ENCODE measurements around the gene GORASP1.

GORASP1 gene

GRCh38 chr3:39098473-39099000 lies 8.9 kb downstream of the GORASP1 start:
- no peak overlapping the region for H3K27ac Mint-ChIP-seq
- peaks cover 18 to 25% of the 10 kb centered on the region in 2 donors for H3K4me1 Mint-ChIP-seq
- DNase-seq = no peak
- H3K27me3 Mint-ChIP-seq = no peaks in the 10 kb centered on the region
- no peak for ATAC-seq (replicated peaks)
- H3K9me3 Mint-ChIP-seq = no peaks in the 10 kb centered on the region
- H3K36me3 Mint-ChIP-seq = peaks cover 22 to 36% of the 10 kb centered on the region in 2 donors
- H3K4me3 Mint-ChIP-seq = no peak overlapping the region

DNA sequence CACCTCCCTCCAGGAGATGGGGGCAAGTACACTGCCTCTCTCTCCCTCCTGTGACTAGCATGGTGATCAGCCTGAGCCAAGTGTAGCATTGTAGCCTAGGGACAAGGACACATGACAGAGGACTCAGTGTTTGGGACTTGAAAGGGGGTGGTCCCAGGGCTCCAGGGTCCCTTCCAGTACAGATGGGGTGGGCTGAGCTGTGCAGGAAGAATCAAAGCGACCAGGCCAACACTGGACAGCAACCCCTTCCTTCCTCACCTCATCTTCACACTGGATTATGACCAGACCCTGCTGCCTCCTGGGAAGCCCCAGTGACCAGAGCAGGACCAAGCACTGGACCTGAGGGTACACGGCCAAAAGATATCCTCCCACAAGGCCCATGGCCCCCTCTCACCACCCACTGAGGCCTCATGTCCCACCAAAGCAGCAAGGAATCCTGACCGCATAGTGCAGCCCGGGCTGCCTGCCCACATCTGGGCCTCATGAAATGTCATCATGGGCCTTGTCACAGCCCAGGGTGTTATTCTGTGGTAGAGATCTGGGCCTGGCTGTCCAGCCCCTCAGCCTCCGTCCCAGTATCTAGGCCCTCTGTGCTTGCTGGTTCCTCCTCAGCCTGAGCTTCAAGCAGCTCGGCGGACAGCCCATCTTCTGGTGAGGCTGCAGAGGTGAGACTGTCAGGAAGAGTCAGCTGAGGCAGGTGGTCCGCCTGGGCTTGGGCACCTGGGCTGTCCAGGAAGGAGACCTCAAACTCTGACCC lies 9.5 kb downstream of the GORASP1 start:
- Mint-ChIP-seq H3K9me3 (no peaks in the 10 kb centered on the region), H3K4me1 (peaks cover 12 to 19% of the 10 kb centered on the region in 2 donors), H3K27me3 (no peaks in the 10 kb centered on the region), H3K4me3 (no peak overlapping the region), H3K36me3 (peaks cover 23 to 36% of the 10 kb centered on the region in 2 donors), H3K27ac (peak overlapping the region; percentile 14)
- DNase-seq = no peak
- ATAC-seq (replicated peaks) = no peak

DNA sequence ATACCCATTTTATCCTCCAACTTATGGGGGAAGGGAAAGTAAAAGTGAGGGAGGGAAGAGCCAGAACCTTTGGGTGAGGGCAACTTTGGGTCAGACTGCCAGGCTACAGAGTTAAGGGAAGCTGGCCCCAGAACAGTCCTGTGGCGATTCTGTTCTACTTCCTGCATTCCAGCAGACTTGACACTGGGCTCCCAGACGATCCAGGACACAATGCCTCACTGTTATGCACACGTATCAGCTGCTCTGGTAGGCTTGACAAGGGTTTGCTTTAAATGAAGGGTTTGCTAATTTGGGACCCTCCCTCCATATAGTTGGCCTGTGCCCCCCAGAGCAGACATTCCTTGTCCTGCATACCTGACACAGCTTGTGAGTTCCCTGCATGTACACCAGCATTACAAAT lies 10.7 kb downstream of the GORASP1 start:
- DNase-seq (no peak), ATAC-seq (replicated peaks) (no peak)
- H3K27ac Mint-ChIP-seq = peak overlapping the region; percentile 25
- peaks cover 2 to 9% of the 10 kb centered on the region in 2 donors for H3K4me1 Mint-ChIP-seq
- no peaks in the 10 kb centered on the region for H3K9me3 Mint-ChIP-seq
- H3K4me3 Mint-ChIP-seq = no peak overlapping the region
- peaks cover 26 to 31% of the 10 kb centered on the region in 2 donors for H3K36me3 Mint-ChIP-seq
- H3K27me3 Mint-ChIP-seq = no peaks in the 10 kb centered on the region

GRCh38 chr3:39095778-39096177 lies 11.6 kb downstream of the GORASP1 start:
- no peak for DNase-seq
- H3K27me3 Mint-ChIP-seq = no peaks in the 10 kb centered on the region
- H3K27ac Mint-ChIP-seq = no peak overlapping the region
- peaks cover 26 to 28% of the 10 kb centered on the region in 2 donors for H3K36me3 Mint-ChIP-seq
- peaks cover 0 to under 1% of the 10 kb centered on the region in 2 donors for H3K4me1 Mint-ChIP-seq
- ATAC-seq (replicated peaks) = no peak
- H3K4me3 Mint-ChIP-seq = no peak overlapping the region
- H3K9me3 Mint-ChIP-seq = no peaks in the 10 kb centered on the region

- Mint-ChIP-seq H3K4me1 (no peaks in the 10 kb centered on the region), H3K4me3 (no peak overlapping the region), H3K27me3 (no peaks in the 10 kb centered on the region), H3K27ac (no peak overlapping the region), H3K9me3 (no peaks in the 10 kb centered on the region), H3K36me3 (peaks cover 23 to 27% of the 10 kb centered on the region in 2 donors)
- DNase-seq (no peak), ATAC-seq (replicated peaks) (no peak)
These were observed 12.4 kb downstream of the GORASP1 start for GRCh38 chr3:39094851-39095677.

GRCh38 chr3:39090922-39091321 lies 16.5 kb downstream of the GORASP1 start:
- Mint-ChIP-seq H3K4me3 (no peak overlapping the region), H3K36me3 (peaks cover 30 to 39% of the 10 kb centered on the region in 2 donors), H3K27ac (no peak overlapping the region), H3K9me3 (no peaks in the 10 kb centered on the region), H3K27me3 (no peaks in the 10 kb centered on the region), H3K4me1 (peaks cover 7 to 14% of the 10 kb centered on the region in 2 donors)
- no peak for DNase-seq
- ATAC-seq (replicated peaks) = no peak

GRCh38 chr3:39088889-39089288 lies 18.5 kb downstream of the GORASP1 start:
- Mint-ChIP-seq H3K27me3 (no peaks in the 10 kb centered on the region), H3K9me3 (no peaks in the 10 kb centered on the region), H3K4me3 (no peak overlapping the region), H3K36me3 (peaks cover 21 to 34% of the 10 kb centered on the region in 2 donors), H3K4me1 (peaks cover 9 to 18% of the 10 kb centered on the region in 2 donors), H3K27ac (no peak overlapping the region)
- DNase-seq (no peak), ATAC-seq (replicated peaks) (no peak)

GRCh38 chr3:39088456-39088855 lies 19.0 kb downstream of the GORASP1 start:
- Mint-ChIP-seq H3K9me3 (no peaks in the 10 kb centered on the region), H3K27ac (no peak overlapping the region), H3K36me3 (peaks cover 22 to 32% of the 10 kb centered on the region in 2 donors), H3K4me3 (no peak overlapping the region), H3K27me3 (no peaks in the 10 kb centered on the region), H3K4me1 (peaks cover 9 to 18% of the 10 kb centered on the region in 2 donors)
- DNase-seq (no peak), ATAC-seq (replicated peaks) (no peak)

- H3K27me3 Mint-ChIP-seq = no peaks in the 10 kb centered on the region
- H3K36me3 Mint-ChIP-seq = peaks cover 27 to 47% of the 10 kb centered on the region in 2 donors
- peak overlapping the region in 1 of 2 donors; percentile 11 for H3K4me3 Mint-ChIP-seq
- H3K4me1 Mint-ChIP-seq = peaks cover 17 to 26% of the 10 kb centered on the region in 2 donors
- ATAC-seq (replicated peaks) (peak; percentile 98), DNase-seq (no peak)
- peak overlapping the region; percentile 37 for H3K27ac Mint-ChIP-seq
- H3K9me3 Mint-ChIP-seq = no peaks in the 10 kb centered on the region
These were observed 21.3 kb downstream of the GORASP1 start for GRCh38 chr3:39086144-39086543.

GRCh38 chr3:39082666-39083313 lies 24.6 kb downstream of the GORASP1 start:
- no peaks in the 10 kb centered on the region for H3K27me3 Mint-ChIP-seq
- no peaks in the 10 kb centered on the region for H3K9me3 Mint-ChIP-seq
- DNase-seq = no peak
- ATAC-seq (replicated peaks) = no peak
- H3K4me3 Mint-ChIP-seq = no peak overlapping the region
- peaks cover 17 to 26% of the 10 kb centered on the region in 2 donors for H3K4me1 Mint-ChIP-seq
- H3K27ac Mint-ChIP-seq = peak overlapping the region; percentile 44
- peaks cover 27 to 41% of the 10 kb centered on the region in 2 donors for H3K36me3 Mint-ChIP-seq

- Mint-ChIP-seq H3K27ac (no peak overlapping the region), H3K4me3 (no peak overlapping the region), H3K27me3 (no peaks in the 10 kb centered on the region), H3K36me3 (peaks cover 26 to 41% of the 10 kb centered on the region in 2 donors), H3K9me3 (no peaks in the 10 kb centered on the region), H3K4me1 (peaks cover 8 to 15% of the 10 kb centered on the region in 2 donors)
- ATAC-seq (replicated peaks) = no peak
- no peak for DNase-seq
These were observed 27.4 kb downstream of the GORASP1 start for GRCh38 chr3:39080026-39080425.

DNA sequence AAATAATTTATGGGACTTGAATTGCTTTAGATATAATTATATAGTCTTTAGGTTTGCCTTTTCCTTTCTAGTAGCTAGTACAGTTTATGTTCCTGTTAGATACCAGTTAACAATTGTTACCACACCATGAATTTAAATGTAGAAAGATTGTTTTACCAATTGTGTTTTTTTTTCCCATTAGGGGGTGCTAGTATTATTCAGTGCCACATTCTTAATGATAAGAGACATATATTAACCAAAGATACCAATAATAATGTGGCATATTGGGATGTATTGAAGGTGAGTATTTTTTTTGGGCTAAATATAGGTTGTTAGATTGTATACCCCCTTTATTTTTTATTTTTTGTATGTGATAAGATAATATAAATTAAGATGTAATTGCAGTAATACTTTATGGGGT lies 27.9 kb downstream of the GORASP1 start:
- Mint-ChIP-seq H3K36me3 (peaks cover 28 to 44% of the 10 kb centered on the region in 2 donors), H3K27ac (no peak overlapping the region)

GRCh38 chr3:39075910-39076309 lies 31.5 kb downstream of the GORASP1 start:
- Mint-ChIP-seq H3K4me1 (peaks cover 0 to 7% of the 10 kb centered on the region in 2 donors), H3K27ac (no peak overlapping the region), H3K4me3 (no peak overlapping the region), H3K36me3 (peaks cover 28 to 48% of the 10 kb centered on the region in 2 donors), H3K9me3 (no peaks in the 10 kb centered on the region), H3K27me3 (no peaks in the 10 kb centered on the region)
- DNase-seq (no peak), ATAC-seq (replicated peaks) (no peak)

More for the DNA sequence above, 27.9 kb downstream of the GORASP1 start:
- no peak for DNase-seq
- Mint-ChIP-seq H3K4me3 (no peak overlapping the region), H3K4me1 (peaks cover 8 to 15% of the 10 kb centered on the region in 2 donors), H3K9me3 (no peaks in the 10 kb centered on the region), H3K27me3 (no peaks in the 10 kb centered on the region)
- no peak for ATAC-seq (replicated peaks)

GRCh38 chr3:39068556-39068955 lies 38.9 kb downstream of the GORASP1 start:
- Mint-ChIP-seq H3K36me3 (peaks cover 26 to 47% of the 10 kb centered on the region in 2 donors), H3K4me3 (no peak overlapping the region), H3K9me3 (no peaks in the 10 kb centered on the region), H3K27ac (no peak overlapping the region), H3K4me1 (peaks cover 6 to 13% of the 10 kb centered on the region in 2 donors), H3K27me3 (no peaks in the 10 kb centered on the region)
- DNase-seq (no peak), ATAC-seq (replicated peaks) (no peak)

All from stimulated activated naive B cell treated with anti-CD40 and anti-IgM and Interleukin-4, amounts not matched to agents 10 μg/mL and 1 μg/mL and 100 μg/mL, for 72 hours (primary cell).